HepG2 (cell line): ENCODE measurements around the gene SALL4. TPM values are rescaled to one million over a fixed set of nuclear protein-coding genes. Genes with fewer than 3 reads are reported as not detected.
A peak's percentile ranks its signal among the peaks of the same experiment; 100 is the strongest.

ENCODE experiments used
- AFF4 ChIP-seq: sonication (generic); formaldehyde crosslinking; IDR thresholded peaks from 2 replicates; pipeline ENCODE4 v1.4.0; 2020; ENCODE audit warnings: missing genetic modification reagents
- AKAP8 ChIP-seq: sonication (generic); formaldehyde crosslinking; IDR thresholded peaks from 2 replicates; pipeline ENCODE4 v1.5.1; 2020; ENCODE audit warnings: mild to moderate bottlenecking, missing genetic modification reagents
- CENPBD1 ChIP-seq: sonication (generic); formaldehyde crosslinking; IDR thresholded peaks from 2 replicates; pipeline ENCODE4 v1.8.0; 2022; ENCODE audit warnings: missing genetic modification reagents, low read depth, mild to moderate bottlenecking, borderline replicate concordance
- DZIP1 ChIP-seq: sonication (generic); formaldehyde crosslinking; IDR thresholded peaks from 2 replicates; pipeline ENCODE4 v1.5.0; 2020; ENCODE audit warnings: mild to moderate bottlenecking, missing genetic modification reagents
- ERF ChIP-seq: IDR thresholded peaks from 2 replicates; pipeline ENCODE4 v1.6.1; 2018; ENCODE audit warnings: missing biosample characterization, missing genetic modification reagents
- FOXO1 ChIP-seq: sonication (generic); formaldehyde crosslinking; IDR thresholded peaks from 2 replicates; pipeline ENCODE4 v1.4.0; 2020; ENCODE audit warnings: missing genetic modification reagents
- IKZF4 ChIP-seq: sonication (generic); formaldehyde crosslinking; IDR thresholded peaks from 2 replicates; pipeline ENCODE4 v1.5.1; 2020; ENCODE audit warnings: borderline replicate concordance, mild to moderate bottlenecking, low read depth, missing genetic modification reagents; ENCODE audit errors: not compliant biosample characterization
- MAF1 ChIP-seq: sonication (generic); formaldehyde crosslinking; IDR thresholded peaks from 2 replicates; pipeline ENCODE4 v1.5.0; 2020; ENCODE audit warnings: missing genetic modification reagents, borderline replicate concordance
- MAFF ChIP-seq: IDR thresholded peaks from 2 replicates; pipeline ENCODE4 v1.6.1; 2011; ENCODE audit warnings: low read depth, low read length, improper control_type of control experiment
- NAIF1 ChIP-seq: sonication (generic); formaldehyde crosslinking; IDR thresholded peaks from 2 replicates; pipeline ENCODE4 v1.5.0; 2020; ENCODE audit warnings: mild to moderate bottlenecking, missing genetic modification reagents, borderline replicate concordance
- PAF1 ChIP-seq: IDR thresholded peaks from 2 replicates; pipeline ENCODE4 v1.6.1; 2016; ENCODE audit warnings: missing genetic modification reagents, missing compliant biosample characterization
- PITX1 ChIP-seq: sonication (generic); formaldehyde crosslinking; IDR thresholded peaks from 2 replicates; pipeline ENCODE4 v1.5.1; 2020; ENCODE audit warnings: mild to moderate bottlenecking, missing genetic modification reagents
- SRY ChIP-seq: sonication (generic); formaldehyde crosslinking; IDR thresholded peaks from 2 replicates; pipeline ENCODE4 v1.8.0; 2022; ENCODE audit warnings: mild to moderate bottlenecking, missing genetic modification reagents
- TBL1XR1 ChIP-seq: fragments of 150-350 bp; IDR thresholded peaks from 2 replicates; pipeline ENCODE4 v1.6.1; 2014; ENCODE audit warnings: borderline replicate concordance, low read length; ENCODE audit not compliant: partially characterized antibody
- ZFP82 ChIP-seq: sonication (generic); formaldehyde crosslinking; IDR thresholded peaks from 2 replicates; pipeline ENCODE4 v1.5.1; 2020; ENCODE audit warnings: mild to moderate bottlenecking, missing genetic modification reagents, borderline replicate concordance
- ZNF10 ChIP-seq: sonication (generic); formaldehyde crosslinking; IDR thresholded peaks from 2 replicates; pipeline ENCODE4 v1.4.0; 2020; ENCODE audit warnings: mild to moderate bottlenecking, low read depth, missing genetic modification reagents, borderline replicate concordance
- ZNF3 ChIP-seq: IDR thresholded peaks from 2 replicates; pipeline ENCODE4 v1.7.0; 2017; ENCODE audit warnings: inconsistent platforms
- ZNF331 ChIP-seq: sonication (generic); formaldehyde crosslinking; IDR thresholded peaks from 2 replicates; pipeline ENCODE4 v1.4.0; 2020; ENCODE audit warnings: missing genetic modification reagents
- ZNF335 ChIP-seq: sonication (generic); formaldehyde crosslinking; IDR thresholded peaks from 2 replicates; pipeline ENCODE4 v1.4.0; 2020; ENCODE audit warnings: missing genetic modification reagents
- ZNF496 ChIP-seq: sonication (generic); formaldehyde crosslinking; IDR thresholded peaks from 2 replicates; pipeline ENCODE4 v1.8.1; 2023; ENCODE audit warnings: mild to moderate bottlenecking, moderate library complexity, missing genetic modification reagents; ENCODE audit not compliant: insufficient replicate concordance
- ZNF550 ChIP-seq: sonication (generic); formaldehyde crosslinking; IDR thresholded peaks from 2 replicates; pipeline ENCODE4 v1.4.0; 2020; ENCODE audit warnings: mild to moderate bottlenecking, missing genetic modification reagents, borderline replicate concordance
- ZNF598 ChIP-seq: sonication (generic); formaldehyde crosslinking; IDR thresholded peaks from 2 replicates; pipeline ENCODE4 v1.5.1; 2020; ENCODE audit warnings: mild to moderate bottlenecking, missing genetic modification reagents, borderline replicate concordance
- ZNF775 ChIP-seq: sonication (generic); formaldehyde crosslinking; IDR thresholded peaks from 2 replicates; pipeline ENCODE4 v1.4.0; 2020; ENCODE audit warnings: missing genetic modification reagents, mild to moderate bottlenecking, moderate library complexity, borderline replicate concordance
- polyA plus RNA-seq, 8 experiments: library from polyadenylated mRNA; depleted of rRNA in 3 of 8; stranded (reverse) in 7 of 8; unstranded in 1 of 8; fragments of >200 nt; fragmentation: Illumina TruSeq in 4 of 8; extraction: Trizol in 4 of 8; gene quantifications; 2 replicates each; pipeline versions ENCODE4 v1.2.1 to v1.2.3, GENCODE V29; 2011 to 2016; ENCODE audit warnings: low read depth in 4 of 8, missing spikeins in 1 of 8, mixed read lengths in 1 of 8; ENCODE audit not compliant: insufficient read depth in 1 of 8
- total RNA-seq, 5 experiments: library from RNA; depleted of rRNA; stranded (reverse); fragments of >200 nt; fragmentation: Illumina TruSeq; extraction: Trizol; gene quantifications; 2 replicates each; pipeline ENCODE4 v1.2.3, GENCODE V29; 2016; ENCODE audit warnings: low read depth in 1 of 5

The SALL4 gene
- total and polyA plus RNA-seq, 2 of the 13 experiments (the other 11 are each of a cell fraction or from before 2014, with no cell fraction given), result 0.33 to 1.8 TPM

GRCh38 chr20:51800060-51800871 is 2.1 kb downstream of the SALL4 start (continued):
- TF ChIP-seq AFF4 (CRISPR knock-in tag), result no peak
- no peak for TF ChIP-seq TBL1XR1
- 0 out of 2 replicates have a peak, but pooled peaks have one; percentile 48 for TF ChIP-seq MAF1 (CRISPR knock-in tag)
- TF ChIP-seq ZFP82 (CRISPR knock-in tag), result peak; percentile 66; the same call in 1 of the 2 replicates
- no peak for TF ChIP-seq ZNF3 (CRISPR knock-in tag)
- no peak for TF ChIP-seq ZNF496
- TF ChIP-seq IKZF4 (CRISPR knock-in tag), result peak; percentile 16
- no peak; the same call in 1 of the 2 replicates for TF ChIP-seq AKAP8
- no peak for TF ChIP-seq PAF1
- peak; percentile 74; the same call in 1 of the 2 replicates for TF ChIP-seq ZNF598 (CRISPR knock-in tag)
- TF ChIP-seq ZNF10 (CRISPR knock-in tag), result no peak
- TF ChIP-seq MAFF, result no peak
- 0 out of 2 replicates have a peak, but pooled peaks have one; percentile 48 for TF ChIP-seq ERF (CRISPR knock-in tag)
- TF ChIP-seq CENPBD1 (CRISPR knock-in tag), result no peak
- TF ChIP-seq ZNF331, result no peak
- peak; percentile 81; the same call in 1 of the 2 replicates for TF ChIP-seq PITX1 (CRISPR knock-in tag)
- TF ChIP-seq ZNF775, result no peak
- peak; percentile 47; the same call in 1 of the 2 replicates for TF ChIP-seq SRY (CRISPR knock-in tag)
- peak; percentile 95 for TF ChIP-seq ZNF550 (CRISPR knock-in tag)
- TF ChIP-seq ZNF335 (CRISPR knock-in tag), result 0 out of 2 replicates have a peak, but pooled peaks have one; percentile 63
- TF ChIP-seq DZIP1 (CRISPR knock-in tag), result no peak
- peak; percentile 75; the same call in 1 of the 2 replicates for TF ChIP-seq NAIF1 (CRISPR knock-in tag)
- peak; percentile 78 for TF ChIP-seq FOXO1
